NCI-H748 treated with DMSO at 0.1 percent for 48 hours (cell line): ENCODE results near the gene AHNAK.
"Not testable (repeated sequence)": the region's sequence is repeated elsewhere in the genome, so short reads cannot be mapped to it uniquely, and the experiment has no call there.

Experiments
- DNase-seq: peaks from one replicate; lab custom pipeline; 2025; lab: John Stamatoyannopoulos, UW

AHNAK gene

DNA sequence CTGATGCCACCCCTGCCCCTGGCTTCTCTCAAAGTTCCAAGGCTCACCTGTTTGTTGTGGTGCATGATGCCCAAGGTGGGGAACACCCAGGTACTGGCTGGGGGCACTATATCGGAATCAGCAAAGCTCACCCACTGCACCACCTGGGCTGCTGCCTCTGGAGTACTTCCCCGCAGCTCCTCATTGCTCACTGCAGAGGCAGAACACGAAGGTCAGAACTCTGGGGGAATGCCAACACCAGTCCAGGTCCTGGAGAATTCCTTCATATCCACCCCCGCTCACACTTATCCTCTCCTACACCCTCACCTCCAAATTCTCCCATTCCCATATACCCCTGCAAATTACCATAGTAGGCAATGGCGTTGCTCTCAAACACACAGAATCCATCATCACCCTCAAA, 24.9 kb upstream of the AHNAK start:
- DNase-seq: not testable (repeated sequence)

DNA sequence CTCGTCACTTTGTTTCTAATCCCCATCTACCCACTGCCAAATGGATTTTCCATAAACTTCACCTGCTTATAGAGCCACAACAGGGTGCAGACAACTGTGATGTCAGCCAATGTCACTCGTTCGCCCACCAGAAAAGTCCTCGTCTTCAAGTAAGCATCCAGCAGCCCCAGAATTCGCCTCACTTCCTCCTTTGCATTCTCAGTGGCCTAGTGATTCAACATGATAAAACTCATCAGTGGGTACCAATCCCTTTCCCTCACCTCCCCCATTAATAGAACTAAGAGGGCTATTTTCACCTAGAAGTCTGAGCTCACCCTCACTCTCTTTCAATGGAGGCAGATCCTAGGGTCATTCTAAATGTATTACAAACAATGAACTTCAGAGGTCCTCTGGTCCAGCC, 24.3 kb upstream of the AHNAK start:
- not testable (repeated sequence) for DNase-seq

DNA sequence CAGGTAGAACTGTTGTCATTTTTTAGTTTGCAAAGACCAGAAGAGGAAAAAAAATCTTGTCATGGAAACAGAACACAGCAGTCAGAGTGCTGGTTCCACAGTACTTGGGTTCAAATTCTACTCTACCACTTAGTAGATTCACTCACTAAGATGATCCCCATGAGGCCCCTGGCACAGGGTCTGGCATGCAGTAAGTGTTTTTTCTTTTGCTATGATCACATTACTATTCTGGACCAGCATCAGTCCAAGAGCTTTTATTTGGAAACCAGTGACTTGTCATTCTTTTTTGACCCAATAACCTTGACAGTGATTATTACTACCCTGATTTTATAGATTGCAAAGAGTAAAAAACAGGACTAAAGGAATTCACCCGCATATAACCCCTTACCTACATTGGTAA, 23.0 kb upstream of the AHNAK start:
- DNase-seq: no peak

DNA sequence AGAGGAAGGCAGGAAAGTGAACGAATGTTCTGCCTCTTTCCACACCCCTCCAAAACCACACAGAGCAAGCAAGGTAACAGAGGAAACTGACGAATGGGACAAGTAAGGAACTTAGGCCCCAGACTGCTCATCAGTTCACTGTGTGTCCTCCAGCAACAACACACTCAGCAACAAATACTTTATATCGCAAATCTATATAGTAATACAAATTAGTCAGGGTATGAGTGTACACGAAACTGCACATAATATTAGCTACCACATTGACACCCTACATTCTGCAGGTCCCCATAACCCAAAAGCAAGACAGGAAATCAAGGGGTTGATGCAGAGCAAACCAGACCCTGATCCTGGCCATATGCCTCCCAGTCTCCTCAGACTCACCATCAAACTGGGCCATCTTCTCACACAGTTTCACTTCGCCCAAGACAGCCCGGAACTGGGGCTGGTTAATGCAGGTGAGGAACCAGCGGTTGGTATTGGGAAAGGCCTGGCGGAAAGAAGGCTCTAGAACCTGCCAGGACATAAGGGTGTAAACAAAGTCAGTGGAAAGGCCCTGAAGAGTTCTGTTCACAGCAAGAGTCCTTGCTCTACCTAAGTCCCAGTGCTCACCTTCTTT, 20.5 kb upstream of the AHNAK start:
- no peak for DNase-seq

DNA sequence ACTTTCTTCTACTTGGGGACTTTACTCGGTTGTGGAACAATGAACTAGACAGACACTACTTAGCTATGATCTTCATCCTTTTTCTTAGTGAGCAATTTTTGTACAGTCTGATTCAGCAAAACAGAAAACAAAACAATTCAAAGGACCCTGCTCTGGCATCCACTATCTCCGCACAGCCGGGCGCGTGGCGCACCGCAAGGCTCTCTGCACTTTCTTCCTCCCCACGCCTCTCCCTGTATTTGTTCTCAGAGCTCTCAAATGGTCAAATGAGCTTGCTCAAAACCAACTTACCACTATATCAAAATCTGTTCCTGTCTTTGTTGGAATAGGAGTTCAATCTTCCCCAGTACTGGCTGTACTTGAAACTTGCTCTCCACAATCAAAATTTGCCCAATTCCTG, 19.6 kb upstream of the AHNAK start:
- DNase-seq: no peak

DNA sequence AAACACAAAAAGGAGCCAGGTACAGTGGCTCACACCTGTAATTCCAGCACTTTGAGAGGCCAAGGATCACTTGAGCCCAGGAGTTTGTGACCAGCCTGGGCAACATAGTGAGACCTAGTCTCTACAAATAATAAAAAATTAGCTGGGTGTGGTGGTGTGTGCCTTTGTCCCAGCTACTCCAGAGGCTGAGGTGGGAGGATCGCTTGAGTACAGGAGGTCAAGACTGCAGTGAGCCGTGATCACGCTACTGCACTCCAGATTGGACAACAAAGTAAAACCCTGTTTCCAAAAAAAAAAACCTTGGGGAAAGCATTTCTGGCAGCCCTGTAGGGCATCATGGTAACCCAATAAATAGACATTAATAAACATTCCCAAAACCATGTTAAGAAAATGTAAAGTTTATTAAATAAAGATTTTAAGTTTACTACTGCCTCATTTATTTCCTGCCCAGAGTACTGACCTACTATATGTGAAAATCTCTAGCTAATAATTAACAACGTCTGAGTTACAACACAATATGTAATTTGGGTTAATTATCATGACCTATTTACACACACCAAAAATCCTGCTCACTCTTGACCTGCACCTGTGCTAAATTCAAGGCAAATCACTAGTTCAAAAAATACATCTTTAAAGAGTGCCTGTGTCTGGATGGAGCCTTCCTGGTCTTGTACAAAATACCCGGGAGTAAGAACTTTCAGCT, 18.6 kb upstream of the AHNAK start:
- DNase-seq: no peak

DNA sequence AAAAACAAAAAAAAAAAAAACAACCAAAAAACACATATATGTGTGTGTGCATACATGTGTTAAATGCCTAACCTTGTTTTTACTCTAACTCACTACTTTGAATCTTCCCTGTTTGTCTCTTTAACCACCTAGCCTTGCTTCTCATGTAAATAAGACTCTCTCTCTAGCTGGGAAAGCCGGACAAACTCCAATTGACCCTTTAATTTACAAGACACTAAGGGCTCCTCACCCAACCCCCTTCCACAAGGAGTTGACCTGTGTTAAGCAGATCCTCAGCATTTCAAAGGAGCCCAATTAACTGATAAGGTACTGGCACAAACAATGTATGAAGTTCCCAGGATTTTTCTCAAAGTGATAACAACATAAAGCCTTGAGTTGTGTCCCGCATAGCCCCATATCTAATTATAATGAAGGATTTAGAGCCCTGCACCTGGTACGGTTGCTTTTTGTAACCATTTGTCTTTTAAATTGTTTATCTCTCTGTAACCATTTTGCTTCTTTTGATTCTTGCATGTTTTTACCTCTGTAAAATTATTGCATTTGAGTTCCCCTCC, 15.1 kb upstream of the AHNAK start:
- DNase-seq: not testable (repeated sequence)

DNA sequence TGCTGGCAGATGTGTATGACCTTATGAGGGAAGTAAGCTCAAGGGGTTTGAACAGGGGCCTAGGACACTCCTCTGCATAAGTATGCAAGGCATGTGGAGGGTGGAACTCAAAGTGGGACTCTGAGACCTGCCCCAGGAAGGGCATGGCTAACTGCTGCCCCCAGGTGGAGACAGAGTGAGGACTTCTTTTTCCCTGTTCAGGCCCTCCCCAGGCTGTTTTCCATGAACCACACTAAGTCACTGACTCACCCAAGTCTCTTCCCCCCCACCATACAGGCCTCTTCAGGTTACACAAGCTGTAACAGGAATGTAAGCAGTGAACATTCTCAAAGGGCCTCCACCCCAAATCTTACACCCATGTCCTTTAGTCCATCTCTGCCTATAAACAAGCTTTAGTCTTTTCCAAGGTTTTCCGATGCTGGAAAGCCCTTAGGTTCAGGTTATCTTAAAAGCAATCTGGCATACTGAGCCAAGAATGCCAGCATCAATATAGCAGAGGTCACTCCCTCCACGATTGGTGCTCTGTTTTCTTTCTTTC, 14.0 kb upstream of the AHNAK start:
- no peak for DNase-seq

DNA sequence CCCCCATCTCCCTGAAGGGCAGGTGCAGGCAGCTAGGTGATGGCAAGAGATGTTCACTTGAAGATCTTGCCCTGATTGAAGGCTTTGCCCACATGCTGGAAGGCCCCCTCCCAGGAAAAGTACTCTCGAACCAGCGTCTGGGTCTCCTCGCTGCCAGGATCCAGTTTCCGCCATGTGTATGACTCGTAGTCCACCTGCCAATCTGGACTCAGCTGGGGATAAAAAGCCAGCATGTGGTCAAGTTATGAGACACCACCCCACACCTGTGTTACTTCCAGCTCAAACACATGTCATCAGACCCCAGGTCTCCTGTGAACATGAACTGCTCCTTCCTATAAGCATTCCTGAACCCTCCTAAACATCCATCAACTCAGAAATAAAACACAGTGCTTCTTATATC, 13.0 kb upstream of the AHNAK start:
- DNase-seq: not testable (repeated sequence)

DNA sequence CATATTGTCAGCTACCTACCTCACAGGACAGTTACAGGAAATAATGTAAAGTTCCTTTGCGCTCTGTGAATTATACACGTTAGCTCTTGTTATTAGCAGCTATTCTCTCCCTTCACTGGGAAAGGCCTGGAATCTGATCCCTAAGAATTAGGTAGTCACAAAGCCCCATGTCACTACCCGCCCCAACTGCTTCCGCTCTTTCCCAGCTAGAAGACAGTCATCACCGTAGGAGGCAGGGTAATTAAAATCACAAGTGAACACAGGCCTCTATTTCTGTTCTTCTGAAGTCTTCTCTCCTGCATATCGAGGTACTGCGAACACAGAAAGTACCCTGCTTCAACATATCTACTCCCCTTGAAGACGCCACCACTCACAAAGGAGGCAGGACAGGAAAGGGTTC, 12.6 kb upstream of the AHNAK start:
- DNase-seq: no peak

DNA sequence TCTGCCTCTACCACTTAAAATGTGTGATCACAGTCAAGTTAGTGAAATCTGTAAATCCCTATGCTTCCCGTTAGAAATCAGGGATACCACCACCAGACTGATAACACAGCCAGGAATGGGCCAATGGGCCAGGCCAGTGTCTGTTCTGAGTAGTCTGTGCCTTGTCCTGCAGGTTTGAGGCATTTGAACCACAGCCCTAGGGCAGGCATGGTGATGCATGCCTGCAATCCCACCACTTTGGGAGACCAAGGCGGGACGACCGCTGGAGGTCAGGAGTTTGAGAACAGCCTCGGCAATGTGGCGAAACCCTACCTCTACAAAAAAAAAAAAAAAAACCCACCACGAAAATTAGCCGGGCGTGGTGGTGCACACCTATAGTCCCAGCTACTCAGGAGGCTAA, 12.1 kb upstream of the AHNAK start:
- no peak for DNase-seq

DNA sequence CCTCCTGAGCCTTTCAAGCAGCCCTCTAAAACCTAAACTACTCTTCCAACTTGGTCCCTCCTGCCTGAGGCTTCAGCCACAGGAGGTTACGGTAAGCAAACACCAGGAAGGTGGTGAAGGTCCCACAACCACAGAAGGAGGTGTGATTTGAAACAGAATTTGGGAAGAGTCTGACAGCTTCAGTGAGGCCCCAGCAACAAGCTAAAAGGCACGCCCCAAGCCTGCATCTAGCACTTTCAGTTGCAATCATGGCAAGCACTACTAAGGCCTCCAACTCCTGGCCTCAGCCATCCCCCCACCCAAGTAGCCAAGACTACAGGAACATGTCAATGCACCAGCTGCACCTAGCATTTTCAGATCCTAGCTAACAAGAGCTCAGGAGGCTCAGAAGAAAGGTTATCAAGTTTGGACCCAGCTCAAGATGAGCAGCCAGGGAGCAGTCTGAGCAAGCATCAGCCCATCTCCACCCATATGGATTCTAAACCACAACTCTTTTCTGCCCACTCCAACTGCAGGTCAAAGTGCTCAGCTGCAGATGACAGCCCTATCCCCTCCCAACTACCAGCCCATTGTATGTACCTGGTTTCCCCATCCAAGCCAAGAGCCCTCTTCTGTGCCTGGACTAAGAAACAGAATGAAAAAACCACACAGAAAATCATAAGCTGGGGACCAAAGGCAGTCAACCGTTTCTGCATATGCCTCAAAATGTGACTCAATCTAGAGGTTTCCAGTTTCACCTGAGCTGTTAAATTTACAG, 10.4 kb upstream of the AHNAK start:
- no peak for DNase-seq

DNA sequence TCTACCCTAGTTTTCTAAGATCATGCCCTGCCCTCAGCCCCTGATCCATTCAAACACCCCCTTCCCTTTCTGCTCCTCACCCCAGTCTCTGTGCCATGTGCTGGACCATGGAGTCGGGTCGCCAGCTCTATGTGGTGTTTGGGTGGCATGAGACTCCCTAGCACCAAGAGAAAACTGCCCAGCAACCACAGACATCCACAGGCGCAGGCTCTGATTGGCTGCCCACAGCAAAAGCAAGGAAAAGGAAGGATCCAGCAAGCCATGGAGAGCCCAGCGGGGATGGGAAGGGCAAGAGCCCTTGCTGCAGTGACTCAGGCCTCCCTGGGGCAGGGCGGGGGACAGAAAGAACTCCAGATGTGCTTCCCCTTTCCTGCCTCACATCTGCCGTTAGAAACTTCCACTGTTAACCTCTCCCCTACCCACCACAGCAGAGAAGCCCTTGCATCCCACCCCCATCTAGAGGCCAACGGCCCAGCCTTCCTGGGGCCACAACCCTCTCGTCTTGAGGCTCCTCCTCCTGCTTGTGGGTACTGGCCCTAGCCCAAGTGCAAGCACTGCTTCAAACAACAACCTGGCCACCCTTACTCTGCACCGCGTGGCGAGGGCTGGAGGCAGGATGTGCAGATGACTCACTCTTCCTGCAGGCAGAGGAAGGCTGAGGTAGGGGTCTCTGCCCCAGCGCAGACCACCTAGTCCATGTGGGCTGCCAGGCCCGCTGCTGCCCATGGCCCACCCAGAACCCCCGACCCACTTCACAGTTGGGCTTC, 9.7 kb upstream of the AHNAK start:
- DNase-seq: no peak

DNA sequence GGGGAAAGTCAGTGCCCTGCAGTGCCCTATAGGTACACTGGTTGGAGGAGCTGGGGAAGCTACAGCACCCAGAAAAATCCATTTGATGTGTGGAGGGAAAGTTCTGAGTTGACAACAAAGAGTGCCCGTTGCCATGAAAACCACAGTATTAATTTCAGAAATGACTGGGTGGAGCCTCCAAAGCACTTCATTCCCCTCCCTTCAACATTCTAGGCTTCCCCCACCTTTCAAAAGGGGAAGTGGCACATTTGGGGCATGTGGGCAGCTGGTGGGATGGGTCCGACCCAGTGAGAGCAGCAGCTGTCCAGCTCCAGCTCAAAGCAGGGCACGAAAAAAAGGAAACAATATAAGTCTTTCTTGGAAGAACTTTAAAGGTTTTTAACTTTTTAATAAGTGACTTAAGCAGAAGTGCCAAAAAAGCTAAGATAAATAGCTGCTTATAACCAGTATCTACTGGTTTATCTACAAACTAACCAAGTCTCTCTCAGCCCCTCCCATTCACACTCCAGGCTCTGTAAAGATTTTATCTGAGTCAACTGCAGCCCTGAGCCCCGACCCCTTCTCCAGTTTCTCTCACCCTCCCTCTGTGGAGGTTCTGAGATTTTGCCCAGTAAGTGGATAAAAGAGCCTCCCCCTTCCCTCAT, 9.0 kb upstream of the AHNAK start:
- no peak for DNase-seq

DNA sequence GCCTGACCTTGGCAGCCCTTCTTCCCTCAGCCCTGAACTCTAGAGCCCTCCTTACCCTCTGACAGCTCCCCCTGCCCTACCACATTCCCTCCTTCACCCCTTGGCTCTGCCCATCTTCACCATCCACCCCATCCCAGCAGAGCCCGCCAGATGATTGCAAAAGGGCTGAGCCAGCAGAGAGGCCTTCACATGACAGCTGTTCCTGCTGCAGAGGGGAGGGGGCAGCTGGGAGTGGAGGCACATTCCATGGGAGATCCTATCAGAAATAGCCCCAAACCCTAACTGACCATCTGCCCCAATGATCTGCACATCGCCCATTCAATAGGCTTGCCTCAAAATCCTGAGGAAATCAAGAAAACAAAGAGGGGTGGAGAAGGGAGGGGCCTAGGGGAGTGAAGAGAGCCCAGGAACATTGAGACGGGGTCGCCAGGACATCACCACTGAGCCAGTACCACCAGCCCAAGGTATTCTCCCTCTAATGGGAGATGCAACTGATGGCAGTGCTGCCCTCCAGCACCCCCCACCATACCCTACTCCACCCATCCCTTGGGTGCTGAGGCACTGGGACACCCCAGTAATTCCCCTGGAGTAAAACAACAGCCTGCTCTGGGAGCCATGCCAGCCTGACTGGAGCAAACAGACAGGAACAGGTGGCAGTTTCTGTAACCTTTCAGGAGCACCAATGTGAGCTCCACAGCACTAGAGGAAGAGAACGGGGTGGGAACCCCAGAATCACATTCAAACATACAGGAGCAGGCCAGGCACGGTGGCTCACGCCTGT, 8.0 kb upstream of the AHNAK start:
- DNase-seq: no peak

DNA sequence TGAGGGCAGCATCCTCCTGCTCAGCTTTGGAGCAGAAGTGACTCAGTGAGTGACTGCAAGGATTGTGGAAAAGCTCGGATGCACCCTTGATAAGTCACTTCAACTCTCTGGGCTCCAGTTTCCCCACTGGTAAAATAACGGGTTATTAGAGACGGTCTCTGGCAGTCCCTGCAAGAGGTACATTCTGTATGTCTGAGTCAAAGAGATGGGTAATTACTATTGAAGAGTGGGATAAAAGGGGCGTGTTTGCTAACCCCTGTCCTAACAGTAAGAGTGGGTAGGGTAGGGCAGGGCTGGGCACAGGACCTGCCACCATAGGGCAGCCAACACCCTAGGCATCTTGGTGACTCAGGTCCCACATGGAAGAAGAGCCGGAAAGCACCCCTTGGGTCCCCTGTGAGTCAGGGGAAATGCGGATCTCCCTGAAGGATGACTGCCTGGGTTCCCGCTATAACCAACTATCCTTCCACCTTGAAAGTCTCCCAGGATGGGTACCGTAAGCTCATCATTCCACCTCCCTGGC, 7.3 kb upstream of the AHNAK start:
- DNase-seq: no peak

DNA sequence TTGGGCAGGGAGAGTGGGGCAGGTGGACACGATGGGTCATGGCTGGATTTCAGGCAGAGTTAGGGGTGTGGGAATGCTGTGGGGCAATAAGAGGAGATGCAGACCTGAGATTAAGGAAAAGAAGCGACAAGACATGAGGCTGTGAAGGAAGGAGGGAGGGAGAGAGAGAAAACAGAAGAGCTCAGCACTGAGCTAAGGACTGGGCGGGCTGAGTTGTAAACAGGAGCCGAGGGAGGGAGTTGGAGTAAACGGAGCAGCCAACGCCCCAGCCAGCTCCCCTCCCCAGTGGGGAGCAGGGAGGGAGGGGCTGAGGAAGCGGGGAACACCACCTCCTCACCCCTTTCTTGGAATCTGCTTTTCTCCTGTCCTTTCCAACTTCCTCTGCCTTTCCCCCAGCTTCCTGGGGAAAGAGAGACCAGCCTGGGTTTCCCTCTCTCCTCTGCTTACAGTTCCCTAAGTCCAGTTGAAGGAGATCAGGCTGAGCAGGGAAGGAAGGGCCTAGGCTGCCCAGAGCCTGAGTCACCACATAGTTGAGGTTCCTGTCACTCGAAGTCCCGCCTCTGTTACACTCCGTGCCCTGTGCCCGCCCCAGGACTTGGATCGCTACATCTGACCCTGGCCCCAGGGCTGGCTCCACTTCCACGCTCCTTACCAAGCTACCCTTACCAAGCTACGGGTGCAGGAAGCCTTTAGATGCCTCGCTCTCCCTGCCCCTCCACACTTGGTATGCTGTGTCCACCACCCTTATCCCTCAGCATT, 6.7 kb upstream of the AHNAK start:
- no peak for DNase-seq

DNA sequence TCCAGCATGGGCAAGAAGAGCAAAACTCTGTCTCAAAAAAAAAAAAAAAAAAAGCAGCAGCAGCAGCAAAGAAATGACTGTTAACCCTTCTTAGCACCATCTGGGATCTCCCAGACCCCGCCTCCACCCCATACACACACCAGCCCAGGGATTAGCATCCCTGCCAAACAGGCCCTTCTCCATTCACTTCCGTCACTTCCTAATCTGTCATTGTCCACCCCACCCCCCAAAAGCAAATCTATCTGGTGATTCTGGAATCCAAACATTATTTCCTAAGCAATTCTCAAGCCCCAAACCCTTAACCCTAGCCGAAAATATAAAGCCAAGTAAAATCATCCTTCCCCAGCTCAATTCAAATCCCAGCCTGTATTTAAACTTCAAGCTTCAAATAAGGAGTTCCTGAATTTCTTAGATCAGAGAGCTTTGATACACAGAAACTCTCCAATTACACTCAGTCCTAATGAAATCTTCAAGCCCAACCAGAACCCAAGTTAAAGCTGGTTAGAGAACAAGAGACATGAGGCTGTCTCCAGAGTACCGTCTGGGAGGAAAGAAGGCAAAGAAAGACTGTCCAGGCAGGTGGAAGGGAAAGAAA, 6.0 kb upstream of the AHNAK start:
- no peak for DNase-seq

DNA sequence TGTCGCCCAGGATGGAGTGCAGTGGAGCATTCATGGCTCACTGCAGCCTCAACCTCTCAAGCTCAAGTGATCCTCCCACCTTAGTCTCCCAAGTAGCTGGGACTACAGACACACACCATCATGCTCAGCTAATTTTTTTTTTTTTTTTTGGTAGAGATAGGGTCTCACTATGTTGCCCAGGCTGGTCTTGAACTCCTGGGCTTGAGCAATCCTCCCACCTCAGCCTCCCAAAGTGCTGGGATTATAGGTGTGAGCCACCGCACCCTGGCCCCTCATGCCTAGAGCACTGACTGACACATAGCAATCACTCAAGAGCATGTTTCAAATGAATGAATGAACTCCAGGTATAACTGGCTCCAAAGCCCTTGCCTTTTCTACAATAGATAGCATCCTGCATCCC, 3.9 kb upstream of the AHNAK start:
- not testable (repeated sequence) for DNase-seq
